Measurements from ENCODE around the gene PBOV1.

The PBOV1 gene

DNA sequence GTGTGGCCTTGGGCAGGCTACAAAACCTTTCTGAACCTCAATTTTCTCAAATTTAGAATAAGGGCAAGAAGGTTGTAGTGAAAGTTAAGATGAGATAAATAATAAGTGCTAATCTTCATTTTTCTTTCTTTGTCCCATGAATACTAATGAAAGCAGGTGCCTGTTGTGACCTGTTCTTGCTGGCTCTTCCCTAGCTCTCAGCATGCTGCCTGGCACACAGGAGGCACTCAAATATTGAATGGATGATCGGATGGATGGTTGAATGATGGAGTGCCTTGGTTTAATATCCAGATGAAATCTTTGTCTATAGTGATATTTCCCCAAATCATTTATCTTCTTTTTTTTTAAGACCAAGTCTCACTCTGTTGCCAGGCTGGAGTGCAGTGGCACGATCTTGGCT, 15.0 kb downstream of the PBOV1 start:
- TF ChIP-seq ZNF311 (tag by site-specific recombination; IDR thresholded peaks at IDR 0.05; ENCODE audit: borderline replicate concordance) (no peak), SP2 (tag by site-specific recombination; IDR thresholded peaks at IDR 0.05) (no peak), ZNF791 (tag by site-specific recombination; IDR thresholded peaks at IDR 0.05) (no peak), KLF17 (tag by site-specific recombination; IDR thresholded peaks at IDR 0.05) (no peak), PRDM10 (tag by site-specific recombination; IDR thresholded peaks at IDR 0.05) (no peak), ZNF350 (tag by site-specific recombination; IDR thresholded peaks at IDR 0.05) (no peak), ZNF112 (tag by site-specific recombination; IDR thresholded peaks at IDR 0.05) (no peak)
- TF ChIP-seq, protein P1, sequence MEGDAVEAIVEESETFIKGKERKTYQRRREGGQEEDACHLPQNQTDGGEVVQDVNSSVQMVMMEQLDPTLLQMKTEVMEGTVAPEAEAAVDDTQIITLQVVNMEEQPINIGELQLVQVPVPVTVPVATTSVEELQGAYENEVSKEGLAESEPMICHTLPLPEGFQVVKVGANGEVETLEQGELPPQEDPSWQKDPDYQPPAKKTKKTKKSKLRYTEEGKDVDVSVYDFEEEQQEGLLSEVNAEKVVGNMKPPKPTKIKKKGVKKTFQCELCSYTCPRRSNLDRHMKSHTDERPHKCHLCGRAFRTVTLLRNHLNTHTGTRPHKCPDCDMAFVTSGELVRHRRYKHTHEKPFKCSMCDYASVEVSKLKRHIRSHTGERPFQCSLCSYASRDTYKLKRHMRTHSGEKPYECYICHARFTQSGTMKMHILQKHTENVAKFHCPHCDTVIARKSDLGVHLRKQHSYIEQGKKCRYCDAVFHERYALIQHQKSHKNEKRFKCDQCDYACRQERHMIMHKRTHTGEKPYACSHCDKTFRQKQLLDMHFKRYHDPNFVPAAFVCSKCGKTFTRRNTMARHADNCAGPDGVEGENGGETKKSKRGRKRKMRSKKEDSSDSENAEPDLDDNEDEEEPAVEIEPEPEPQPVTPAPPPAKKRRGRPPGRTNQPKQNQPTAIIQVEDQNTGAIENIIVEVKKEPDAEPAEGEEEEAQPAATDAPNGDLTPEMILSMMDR (tag by site-specific recombination; IDR thresholded peaks at IDR 0.05), result no peak
- TF ChIP-seq, protein P2, sequence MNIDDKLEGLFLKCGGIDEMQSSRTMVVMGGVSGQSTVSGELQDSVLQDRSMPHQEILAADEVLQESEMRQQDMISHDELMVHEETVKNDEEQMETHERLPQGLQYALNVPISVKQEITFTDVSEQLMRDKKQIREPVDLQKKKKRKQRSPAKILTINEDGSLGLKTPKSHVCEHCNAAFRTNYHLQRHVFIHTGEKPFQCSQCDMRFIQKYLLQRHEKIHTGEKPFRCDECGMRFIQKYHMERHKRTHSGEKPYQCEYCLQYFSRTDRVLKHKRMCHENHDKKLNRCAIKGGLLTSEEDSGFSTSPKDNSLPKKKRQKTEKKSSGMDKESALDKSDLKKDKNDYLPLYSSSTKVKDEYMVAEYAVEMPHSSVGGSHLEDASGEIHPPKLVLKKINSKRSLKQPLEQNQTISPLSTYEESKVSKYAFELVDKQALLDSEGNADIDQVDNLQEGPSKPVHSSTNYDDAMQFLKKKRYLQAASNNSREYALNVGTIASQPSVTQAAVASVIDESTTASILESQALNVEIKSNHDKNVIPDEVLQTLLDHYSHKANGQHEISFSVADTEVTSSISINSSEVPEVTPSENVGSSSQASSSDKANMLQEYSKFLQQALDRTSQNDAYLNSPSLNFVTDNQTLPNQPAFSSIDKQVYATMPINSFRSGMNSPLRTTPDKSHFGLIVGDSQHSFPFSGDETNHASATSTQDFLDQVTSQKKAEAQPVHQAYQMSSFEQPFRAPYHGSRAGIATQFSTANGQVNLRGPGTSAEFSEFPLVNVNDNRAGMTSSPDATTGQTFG (tag by site-specific recombination; IDR thresholded peaks at IDR 0.05; ENCODE audit: borderline replicate concordance), result no peak
- Histone ChIP-seq H3K4me3 (ENCODE audit: low read depth, low read length) (no peak overlapping the region), H3K36me3 (ENCODE audit: control insufficient read depth in 2 of 2, insufficient read depth in 1 of 2, low read length in 2 of 2) (no peaks in the 10 kb centered on the region), H3K9me3 (ENCODE audit: control insufficient read depth, insufficient read depth, low read depth, low read length) (no peaks in the 10 kb centered on the region), H3K27ac (ENCODE audit: extremely low read depth, low read depth, low read length) (no peak overlapping the region), H3K4me1 (ENCODE audit: control insufficient read depth, insufficient read depth, low read length) (no peaks in the 10 kb centered on the region)
- POLR2A ChIA-PET, result no interaction called here
- CTCF ChIA-PET, result interaction anchor here (1.1 kb wide), 1 partner anchor 9 kb away, joined by 6 read pairs; no protein-coding TSS in a partner anchor

DNA sequence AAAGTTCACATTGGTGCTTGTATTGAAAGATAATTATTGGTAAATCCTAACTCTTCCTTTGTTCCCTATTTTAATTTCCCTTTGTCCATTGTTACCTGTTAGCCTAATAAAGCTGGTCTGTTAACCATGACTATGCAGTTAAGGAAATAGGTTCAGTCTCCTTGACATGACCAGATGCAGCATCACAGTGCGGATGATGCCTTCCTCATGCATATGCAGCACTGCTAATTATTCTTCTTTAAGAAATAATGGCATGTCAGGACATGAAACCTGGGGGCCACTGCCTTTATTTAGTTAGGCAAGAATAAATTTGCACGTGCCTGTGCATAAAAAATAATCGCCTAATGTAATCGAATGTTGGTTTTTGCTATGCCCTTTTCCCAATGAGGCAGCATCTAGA, 16.5 kb downstream of the PBOV1 start:
- Histone ChIP-seq H3K27ac (ENCODE audit: extremely low read depth, low read depth, low read length) (no peak overlapping the region), H3K4me3 (ENCODE audit: low read depth, low read length) (no peak overlapping the region), H3K36me3 (ENCODE audit: control insufficient read depth in 2 of 2, insufficient read depth in 1 of 2, low read length in 2 of 2) (no peaks in the 10 kb centered on the region), H3K9me3 (ENCODE audit: control insufficient read depth, insufficient read depth, low read depth, low read length) (no peaks in the 10 kb centered on the region), H3K4me1 (ENCODE audit: control insufficient read depth, insufficient read depth, low read length) (no peaks in the 10 kb centered on the region)
- ChIA-PET CTCF (no interaction called here), POLR2A (no interaction called here)
- TF ChIP-seq, protein P3, sequence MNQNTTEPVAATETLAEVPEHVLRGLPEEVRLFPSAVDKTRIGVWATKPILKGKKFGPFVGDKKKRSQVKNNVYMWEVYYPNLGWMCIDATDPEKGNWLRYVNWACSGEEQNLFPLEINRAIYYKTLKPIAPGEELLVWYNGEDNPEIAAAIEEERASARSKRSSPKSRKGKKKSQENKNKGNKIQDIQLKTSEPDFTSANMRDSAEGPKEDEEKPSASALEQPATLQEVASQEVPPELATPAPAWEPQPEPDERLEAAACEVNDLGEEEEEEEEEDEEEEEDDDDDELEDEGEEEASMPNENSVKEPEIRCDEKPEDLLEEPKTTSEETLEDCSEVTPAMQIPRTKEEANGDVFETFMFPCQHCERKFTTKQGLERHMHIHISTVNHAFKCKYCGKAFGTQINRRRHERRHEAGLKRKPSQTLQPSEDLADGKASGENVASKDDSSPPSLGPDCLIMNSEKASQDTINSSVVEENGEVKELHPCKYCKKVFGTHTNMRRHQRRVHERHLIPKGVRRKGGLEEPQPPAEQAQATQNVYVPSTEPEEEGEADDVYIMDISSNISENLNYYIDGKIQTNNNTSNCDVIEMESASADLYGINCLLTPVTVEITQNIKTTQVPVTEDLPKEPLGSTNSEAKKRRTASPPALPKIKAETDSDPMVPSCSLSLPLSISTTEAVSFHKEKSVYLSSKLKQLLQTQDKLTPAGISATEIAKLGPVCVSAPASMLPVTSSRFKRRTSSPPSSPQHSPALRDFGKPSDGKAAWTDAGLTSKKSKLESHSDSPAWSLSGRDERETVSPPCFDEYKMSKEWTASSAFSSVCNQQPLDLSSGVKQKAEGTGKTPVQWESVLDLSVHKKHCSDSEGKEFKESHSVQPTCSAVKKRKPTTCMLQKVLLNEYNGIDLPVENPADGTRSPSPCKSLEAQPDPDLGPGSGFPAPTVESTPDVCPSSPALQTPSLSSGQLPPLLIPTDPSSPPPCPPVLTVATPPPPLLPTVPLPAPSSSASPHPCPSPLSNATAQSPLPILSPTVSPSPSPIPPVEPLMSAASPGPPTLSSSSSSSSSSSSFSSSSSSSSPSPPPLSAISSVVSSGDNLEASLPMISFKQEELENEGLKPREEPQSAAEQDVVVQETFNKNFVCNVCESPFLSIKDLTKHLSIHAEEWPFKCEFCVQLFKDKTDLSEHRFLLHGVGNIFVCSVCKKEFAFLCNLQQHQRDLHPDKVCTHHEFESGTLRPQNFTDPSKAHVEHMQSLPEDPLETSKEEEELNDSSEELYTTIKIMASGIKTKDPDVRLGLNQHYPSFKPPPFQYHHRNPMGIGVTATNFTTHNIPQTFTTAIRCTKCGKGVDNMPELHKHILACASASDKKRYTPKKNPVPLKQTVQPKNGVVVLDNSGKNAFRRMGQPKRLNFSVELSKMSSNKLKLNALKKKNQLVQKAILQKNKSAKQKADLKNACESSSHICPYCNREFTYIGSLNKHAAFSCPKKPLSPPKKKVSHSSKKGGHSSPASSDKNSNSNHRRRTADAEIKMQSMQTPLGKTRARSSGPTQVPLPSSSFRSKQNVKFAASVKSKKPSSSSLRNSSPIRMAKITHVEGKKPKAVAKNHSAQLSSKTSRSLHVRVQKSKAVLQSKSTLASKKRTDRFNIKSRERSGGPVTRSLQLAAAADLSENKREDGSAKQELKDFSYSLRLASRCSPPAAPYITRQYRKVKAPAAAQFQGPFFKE (tag by site-specific recombination; IDR thresholded peaks at IDR 0.05; ENCODE audit: borderline replicate concordance), result no peak
- TF ChIP-seq ZNF580 (tag by site-specific recombination; IDR thresholded peaks at IDR 0.05) (no peak), ZNF221 (tag by site-specific recombination; IDR thresholded peaks at IDR 0.05; ENCODE audit: borderline replicate concordance) (no peak), GLIS2 (tag by site-specific recombination; IDR thresholded peaks at IDR 0.05) (no peak), ZNF785 (tag by site-specific recombination; IDR thresholded peaks at IDR 0.05) (no peak), ZNF843 (tag by site-specific recombination; IDR thresholded peaks at IDR 0.05) (no peak)
- TF ChIP-seq, protein P4, sequence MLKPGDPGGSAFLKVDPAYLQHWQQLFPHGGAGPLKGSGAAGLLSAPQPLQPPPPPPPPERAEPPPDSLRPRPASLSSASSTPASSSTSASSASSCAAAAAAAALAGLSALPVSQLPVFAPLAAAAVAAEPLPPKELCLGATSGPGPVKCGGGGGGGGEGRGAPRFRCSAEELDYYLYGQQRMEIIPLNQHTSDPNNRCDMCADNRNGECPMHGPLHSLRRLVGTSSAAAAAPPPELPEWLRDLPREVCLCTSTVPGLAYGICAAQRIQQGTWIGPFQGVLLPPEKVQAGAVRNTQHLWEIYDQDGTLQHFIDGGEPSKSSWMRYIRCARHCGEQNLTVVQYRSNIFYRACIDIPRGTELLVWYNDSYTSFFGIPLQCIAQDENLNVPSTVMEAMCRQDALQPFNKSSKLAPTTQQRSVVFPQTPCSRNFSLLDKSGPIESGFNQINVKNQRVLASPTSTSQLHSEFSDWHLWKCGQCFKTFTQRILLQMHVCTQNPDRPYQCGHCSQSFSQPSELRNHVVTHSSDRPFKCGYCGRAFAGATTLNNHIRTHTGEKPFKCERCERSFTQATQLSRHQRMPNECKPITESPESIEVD (tag by site-specific recombination; IDR thresholded peaks at IDR 0.05), result no peak
